ENCODE results near the gene TM2D3.

DNA sequence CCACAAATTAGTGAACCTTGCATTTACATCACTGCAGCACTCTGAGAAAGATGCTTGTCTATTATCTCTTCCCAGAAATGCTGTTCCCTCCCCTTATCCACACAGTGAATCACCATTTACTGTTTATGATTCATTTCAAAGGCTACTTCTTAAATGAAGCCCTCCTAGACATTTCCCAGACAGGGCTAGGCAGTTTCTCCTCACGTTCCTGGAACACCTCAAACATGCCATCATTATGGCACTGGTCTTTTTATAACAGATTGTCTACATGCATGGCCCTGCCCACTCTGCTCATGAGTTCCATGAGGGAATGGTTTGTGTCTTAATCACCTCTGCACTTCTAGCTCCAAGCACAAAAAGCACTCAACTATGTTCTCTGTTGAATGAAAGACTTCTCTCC is 32.2 kb upstream of the TM2D3 start:
- TF ChIP-seq, protein P1, sequence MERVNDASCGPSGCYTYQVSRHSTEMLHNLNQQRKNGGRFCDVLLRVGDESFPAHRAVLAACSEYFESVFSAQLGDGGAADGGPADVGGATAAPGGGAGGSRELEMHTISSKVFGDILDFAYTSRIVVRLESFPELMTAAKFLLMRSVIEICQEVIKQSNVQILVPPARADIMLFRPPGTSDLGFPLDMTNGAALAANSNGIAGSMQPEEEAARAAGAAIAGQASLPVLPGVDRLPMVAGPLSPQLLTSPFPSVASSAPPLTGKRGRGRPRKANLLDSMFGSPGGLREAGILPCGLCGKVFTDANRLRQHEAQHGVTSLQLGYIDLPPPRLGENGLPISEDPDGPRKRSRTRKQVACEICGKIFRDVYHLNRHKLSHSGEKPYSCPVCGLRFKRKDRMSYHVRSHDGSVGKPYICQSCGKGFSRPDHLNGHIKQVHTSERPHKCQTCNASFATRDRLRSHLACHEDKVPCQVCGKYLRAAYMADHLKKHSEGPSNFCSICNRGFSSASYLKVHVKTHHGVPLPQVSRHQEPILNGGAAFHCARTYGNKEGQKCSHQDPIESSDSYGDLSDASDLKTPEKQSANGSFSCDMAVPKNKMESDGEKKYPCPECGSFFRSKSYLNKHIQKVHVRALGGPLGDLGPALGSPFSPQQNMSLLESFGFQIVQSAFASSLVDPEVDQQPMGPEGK (CRISPR knock-in tag; IDR thresholded peaks at IDR 0.05; ENCODE audit: borderline replicate concordance), result no peak
- TF ChIP-seq ZNF70 (CRISPR knock-in tag; IDR thresholded peaks at IDR 0.05), result no peak
